Fibroblast of skin of back (primary cell): ENCODE measurements around the gene CHRNA4.

Experiments
- DNase-seq: peaks from one replicate; pipeline ENCODE4 v3.0.0-alpha.2; 2013

The CHRNA4 gene

DNA sequence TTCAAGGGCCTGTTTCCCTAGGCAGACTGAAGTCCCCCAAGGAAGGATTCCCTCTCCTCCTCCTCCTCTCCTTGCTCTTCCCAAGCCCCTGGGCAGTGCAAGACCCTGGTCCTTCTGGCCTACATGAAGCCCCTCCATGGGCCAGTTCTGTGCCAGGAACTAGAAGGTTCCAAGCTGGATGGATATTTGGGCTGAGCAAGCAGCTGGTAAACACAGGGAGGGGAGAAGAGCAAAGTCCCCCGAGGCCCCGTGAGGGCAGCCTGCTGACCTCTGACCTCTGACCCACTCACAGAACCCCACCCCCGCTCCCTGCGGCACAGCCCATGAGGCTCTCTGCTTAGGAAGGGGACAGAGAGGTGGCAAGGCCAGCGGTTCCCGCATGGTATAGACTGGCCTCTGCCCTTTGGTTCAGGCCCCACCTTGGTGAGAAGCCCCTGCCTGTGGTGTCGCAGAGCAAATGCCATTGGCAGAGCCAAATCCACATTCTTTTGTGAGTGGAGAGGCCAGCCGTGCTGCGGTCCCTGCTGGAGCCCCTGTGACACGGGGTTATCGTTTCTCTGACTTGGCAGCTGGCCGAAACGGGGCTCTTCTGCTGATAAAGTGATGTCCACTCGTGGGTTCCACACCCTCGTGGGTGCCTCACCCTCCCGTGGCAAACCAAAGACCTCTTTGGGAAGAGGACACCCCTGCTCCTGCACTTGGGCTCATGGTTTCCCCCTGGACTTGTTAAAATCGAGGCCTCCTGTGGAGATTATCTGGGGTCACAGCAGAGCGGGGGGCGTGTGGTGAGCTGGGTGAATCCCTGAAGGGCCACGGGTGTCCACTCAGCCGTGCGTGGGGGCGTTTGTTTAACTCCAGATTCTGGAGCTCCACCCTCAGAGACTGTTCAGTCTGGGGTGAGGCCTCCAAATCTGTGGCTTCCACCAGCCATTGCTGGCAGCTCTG is 2.1 kb upstream of the CHRNA4 start:
- no peak for DNase-seq

DNA sequence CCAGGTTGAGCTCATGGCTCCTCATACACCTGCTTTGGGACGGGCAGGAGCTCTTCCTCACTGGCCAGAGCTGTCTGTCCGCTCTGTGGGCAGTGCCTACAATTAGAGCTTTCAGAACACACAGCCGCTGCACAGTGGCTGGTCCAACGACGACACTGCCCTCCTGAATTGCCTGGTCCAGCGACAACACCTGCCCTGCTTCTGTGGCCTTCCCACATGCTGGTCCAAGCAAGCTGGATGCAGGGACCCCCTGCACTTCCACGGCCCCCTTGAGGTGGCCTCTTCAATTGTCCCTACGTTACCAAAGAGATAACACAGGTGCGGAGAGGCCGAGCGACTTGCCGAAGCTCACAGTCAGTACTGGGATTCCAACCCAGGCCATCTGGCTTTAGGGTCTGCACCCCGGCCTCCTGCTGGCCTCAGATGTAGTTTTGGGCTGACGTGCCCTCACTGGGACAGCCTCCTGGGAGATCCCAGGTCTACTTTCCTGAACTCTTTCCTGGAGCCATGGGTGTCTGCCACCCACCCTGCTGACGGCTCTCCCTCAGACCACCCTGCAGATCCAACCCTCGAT is 1.4 kb upstream of the CHRNA4 start:
- no peak for DNase-seq

DNA sequence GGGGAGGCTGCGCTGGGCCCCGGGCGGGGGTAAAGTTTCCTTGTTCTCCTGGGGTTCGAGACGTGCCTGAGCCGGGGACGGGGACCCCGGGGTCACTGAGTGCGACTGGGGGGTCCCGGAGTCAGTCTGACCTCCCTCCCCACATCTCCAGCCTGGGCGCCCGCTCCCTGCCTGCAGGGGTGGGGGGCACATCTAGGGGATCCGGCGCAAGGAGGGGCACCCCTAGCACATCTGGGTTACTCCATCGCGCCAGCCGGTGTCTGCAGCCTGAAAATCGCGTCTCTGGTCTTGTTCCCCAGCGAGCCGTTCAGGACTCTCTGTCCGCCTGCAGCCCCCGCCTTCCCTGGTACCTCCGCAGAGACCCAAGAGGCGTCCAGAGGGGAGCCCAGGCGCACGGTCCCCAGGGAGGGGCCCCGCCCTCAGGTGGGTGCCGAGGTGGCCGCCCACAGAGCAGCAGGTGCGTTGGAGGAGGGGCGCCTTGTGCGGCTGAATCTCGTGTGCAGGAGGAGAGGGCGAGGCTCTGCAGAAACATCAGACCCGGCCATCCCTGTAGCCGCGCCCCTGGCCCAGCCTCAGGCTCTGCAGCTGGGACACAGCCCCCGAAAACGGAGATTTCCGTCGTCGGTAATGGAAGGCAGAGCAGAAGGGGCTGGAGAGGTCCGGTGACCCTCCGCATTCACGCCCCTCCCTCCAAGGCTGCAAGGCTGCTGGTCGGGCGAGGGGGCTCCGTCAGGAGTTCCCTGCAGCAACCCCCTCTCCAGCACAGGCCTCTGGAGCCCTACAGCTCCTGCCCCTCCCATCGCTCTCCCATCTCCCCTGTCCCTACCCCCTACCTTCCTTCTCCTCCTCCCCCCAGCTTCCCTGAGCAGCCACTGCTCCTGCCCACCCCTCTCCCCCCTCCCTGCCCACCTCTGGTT is 628 bp upstream of the CHRNA4 start:
- no peak for DNase-seq

DNA sequence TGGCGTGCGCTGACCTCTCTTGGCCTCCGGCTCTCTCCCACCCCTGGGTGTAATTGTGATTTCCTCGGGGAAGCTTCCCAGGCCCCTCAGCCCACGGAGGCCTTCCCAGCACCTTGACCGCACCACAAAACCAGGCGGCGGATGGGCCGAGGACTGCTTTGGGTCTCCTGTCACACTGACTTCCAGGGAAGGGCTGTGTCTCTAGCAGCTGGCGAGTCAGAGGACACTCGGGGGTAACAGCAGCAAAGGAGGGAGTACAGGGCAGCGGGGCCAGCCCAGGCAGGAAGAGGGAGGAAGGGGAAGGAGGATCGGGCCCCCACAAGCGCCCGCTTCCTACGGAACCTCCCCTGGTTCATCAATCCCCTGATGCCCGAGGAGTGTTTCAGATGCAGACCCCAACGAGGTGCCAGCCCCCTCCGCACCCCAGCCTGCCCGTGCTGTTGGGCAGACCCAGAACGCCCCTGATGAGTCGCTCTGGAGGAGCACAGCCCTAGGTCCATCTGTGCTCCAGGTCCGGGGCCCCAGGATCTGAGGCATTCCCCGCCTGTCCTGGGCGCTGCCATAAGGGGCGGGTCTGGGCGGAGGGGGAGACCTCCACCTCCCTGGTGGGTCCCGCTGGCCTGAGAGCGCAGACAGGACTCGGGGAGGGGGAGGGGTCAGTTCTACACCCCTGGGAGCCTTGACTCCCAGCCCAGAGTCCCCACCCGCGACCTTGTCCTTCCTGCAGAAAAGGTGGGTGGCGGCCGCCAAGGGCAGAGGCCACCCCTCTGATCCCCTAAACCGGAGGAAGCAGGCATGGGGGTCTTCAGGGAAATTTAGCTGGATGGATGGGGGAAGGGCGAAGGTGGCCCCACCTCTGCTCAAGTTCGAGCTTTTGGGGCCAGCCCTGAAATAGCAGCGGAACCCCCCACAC is 956 bp downstream of the CHRNA4 start:
- DNase-seq: no peak

DNA sequence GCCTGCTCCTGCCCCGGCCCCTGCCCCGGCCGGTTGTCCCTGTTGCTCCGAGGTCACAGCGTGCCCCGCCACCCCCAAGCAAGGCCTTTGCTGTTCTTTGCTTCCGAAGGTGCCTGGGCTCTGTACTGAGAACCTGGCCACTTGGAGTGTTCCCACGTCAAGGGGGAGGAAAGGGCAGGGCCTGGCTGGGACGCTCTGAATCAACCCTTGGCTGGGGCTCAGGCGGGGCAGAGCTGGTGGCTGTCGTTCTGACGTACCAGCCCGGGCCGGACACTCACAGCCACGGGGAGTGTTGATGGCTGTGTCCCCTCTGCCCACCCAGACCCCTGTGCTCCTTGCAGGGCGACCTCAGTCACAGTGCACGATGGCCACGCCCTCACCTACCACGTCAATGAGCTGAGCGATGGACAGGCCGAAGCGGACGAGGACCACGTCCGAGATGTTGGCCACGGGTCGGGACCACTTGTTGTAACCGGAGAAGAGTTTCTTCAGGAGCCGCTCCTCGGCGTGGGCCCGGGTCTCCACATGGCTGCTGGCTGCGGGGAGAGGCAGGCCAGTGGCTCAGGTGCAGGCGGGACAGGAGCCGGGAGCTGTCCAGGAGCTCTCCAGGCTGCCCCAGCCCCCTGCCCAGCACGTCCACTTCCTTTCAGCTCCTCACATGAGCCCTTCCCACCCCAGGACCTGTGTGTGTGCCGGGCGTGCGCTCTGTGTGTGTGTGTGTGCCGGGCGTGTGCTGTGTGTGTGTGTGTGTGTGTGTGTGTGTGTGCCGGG is 1.8 kb downstream of the CHRNA4 start:
- DNase-seq: no peak

DNA sequence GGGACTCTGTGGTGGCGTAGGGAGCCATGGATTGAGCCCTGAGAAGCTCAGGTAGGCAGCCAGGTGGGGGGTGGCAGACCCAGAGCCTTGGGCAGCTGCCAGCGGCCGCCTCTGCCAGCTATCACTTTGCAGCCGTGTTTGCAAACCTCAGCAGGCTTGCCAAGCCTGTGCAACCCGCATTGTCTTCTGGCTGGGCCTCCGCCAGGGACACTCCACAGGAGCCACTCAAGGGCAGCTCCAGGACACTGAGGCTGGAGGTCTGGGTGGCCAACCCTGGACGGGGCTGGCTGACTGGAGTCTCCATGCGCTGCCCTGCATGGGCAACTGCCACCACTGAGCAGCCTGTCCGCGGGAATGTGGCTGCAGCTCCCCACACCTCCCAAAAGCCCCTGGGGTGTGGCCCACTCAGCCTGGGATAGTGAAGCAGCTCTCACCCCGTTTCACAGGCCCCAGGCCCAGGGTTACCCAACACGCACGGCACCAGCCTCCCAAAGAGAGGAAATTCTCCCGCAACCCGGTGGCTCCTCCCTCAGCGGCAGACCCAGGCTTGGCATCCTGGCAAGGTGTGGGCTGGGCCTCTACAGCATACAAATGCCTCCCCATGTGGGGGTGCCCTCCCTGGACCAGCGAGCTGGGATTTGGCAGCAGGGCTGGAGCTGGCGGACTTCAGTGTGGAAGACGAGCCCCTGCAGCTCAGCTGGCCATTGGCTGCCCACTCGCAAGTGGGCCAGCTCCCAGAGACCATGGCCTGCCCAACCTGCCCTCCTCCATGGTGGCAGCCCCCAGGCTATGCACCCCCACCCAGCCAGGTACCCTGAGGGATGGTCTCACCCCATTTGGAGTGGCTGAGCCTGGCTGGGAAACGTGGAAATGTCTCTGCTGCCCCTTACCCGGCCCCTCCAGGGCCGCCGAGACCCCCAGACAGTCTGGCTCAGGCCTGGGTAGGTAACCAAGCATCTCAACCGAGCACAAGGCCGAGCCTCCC is 2.9 kb downstream of the CHRNA4 start:
- DNase-seq: no peak

DNA sequence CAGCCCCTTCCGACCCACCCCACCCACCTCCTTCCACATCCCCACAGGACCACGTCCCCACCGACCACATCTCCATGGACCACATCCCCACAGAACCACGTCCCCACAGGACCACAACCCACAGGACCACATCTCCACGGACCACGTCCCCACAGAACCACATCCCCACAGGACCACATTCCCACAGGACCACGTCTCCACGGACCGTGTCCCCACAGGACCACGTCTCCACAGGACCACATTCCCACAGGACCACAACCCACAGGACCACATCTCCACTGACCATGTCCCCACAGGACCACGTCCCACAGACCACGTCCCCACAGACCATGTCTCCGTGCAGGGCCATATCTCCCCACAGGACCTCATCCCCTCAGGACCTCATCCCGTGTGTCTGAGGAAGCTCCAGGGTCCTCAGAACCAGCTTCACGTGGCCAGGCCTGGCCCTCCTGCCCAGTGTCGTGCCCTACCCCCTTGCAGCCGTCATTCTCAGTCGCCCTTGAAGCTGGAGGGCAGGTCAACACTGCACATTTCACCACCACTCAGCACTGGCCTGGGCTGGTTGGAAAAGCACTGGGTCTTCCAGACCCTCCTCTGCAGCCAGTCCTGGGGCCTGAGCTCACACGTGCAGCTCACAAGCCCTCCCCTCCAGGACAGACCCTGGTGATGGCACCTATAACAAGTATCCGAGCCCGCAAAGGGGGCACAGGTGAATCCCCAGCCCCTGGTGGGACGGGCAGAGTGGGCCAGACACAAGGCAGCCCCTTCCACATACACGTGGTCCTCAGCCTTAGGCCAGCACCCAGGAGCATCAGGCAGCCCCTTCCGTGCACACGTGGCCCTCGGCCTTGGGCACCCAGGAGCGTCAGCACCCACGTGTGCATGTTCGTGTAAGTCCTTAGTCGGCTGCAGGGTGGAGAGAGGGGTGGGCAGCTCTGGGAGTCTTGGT is 3.9 kb downstream of the CHRNA4 start:
- DNase-seq: no peak

DNA sequence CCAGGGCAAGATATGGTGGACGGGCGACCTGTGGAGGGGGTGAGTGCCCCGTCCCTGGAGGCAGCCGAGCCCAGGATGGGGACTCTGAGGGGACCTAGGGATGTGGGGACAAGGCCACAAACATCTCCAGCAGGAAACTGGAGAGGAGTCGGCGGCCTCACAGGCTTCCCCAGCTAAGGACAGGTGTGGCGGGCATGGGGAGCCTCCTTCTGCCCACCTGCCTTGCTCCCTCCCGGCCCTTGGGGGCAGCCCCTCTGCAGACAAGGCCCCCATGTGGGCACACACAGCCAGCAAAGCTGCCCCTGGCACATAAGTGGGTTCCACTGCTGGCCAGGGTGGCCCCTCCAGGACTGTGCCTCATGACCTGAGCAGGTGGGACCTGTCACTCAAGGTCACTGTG is 4.6 kb downstream of the CHRNA4 start:
- no peak for DNase-seq

DNA sequence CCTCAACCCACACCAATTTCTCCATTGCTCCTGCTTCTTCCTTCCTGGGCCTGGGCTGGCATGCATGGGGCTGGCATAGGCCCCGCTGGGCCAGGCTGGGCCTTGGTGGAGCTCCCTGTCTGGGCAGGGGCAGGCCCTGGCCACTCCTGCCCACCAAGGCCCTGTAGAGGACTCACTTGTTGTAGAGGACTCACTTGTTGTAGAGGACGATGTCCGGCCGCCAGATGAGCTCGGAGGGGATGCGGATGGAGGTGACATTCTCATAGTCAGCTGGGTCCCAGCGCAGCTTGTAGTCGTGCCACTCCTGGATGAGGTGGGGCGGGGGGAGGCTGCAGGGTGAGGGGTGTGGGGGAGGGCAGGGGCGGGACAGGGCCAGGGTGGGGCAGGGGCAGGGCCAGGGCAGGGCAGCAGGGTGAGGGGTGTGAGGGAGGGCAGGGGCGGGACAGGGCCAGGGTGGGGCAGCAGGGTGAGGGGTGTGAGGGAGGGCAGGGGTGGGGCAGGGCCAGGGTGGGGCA is 5.3 kb downstream of the CHRNA4 start:
- no peak for DNase-seq

DNA sequence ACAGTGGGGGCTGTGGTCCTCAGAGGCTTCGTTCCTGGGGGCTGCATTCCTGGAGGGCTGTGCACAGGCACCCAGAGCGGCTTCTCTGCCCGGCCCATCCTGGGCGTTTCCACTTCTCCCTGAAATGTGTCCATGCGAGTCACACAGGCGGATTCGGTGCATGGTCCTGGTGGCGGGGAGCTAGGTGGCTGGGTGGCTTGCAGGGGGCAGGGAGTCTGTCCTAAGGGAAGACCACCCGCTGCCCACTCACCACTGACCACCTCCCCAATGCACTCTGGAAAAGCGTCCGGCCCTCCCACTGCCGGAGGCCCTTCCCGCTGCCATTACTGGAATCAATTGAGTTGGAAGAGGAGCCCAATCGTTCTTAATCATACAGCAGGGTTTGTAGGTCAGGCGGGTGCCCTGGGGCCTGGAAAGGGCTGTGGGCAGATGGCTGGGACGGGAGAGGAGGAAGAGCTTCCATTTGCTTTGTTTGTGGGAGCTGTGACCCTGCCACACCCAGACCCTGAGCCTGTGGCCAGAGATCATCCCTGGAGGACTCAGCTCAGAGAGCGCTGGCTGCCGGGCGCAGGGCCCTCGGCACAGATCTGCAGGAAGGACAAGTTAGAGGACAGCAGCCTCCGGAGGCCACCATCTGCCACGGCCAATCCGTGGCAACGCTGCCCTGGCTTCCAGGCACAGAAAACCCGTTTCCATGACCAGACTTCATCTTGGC is 6.4 kb downstream of the CHRNA4 start:
- DNase-seq: no peak

DNA sequence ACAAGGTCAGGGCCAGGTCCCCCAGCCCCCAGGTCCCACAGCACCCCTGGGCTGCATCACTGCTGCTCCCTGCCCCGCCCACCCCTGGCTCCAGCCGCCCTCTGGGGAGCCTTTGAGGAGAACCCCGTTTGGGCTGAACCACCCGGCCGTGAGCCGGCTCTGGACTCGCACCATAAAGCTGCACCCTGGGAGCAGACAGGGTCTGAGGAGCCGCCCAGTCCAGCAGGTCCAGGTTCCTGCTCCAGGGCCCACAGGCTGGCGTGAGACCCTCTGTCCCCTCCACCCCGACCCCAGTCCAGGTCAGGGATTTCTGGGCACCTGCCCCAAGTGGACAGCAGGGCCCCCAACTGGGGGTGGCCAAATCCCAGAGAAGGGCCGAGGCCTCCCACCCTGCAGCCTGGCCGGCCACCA is 8.3 kb downstream of the CHRNA4 start:
- no peak for DNase-seq

DNA sequence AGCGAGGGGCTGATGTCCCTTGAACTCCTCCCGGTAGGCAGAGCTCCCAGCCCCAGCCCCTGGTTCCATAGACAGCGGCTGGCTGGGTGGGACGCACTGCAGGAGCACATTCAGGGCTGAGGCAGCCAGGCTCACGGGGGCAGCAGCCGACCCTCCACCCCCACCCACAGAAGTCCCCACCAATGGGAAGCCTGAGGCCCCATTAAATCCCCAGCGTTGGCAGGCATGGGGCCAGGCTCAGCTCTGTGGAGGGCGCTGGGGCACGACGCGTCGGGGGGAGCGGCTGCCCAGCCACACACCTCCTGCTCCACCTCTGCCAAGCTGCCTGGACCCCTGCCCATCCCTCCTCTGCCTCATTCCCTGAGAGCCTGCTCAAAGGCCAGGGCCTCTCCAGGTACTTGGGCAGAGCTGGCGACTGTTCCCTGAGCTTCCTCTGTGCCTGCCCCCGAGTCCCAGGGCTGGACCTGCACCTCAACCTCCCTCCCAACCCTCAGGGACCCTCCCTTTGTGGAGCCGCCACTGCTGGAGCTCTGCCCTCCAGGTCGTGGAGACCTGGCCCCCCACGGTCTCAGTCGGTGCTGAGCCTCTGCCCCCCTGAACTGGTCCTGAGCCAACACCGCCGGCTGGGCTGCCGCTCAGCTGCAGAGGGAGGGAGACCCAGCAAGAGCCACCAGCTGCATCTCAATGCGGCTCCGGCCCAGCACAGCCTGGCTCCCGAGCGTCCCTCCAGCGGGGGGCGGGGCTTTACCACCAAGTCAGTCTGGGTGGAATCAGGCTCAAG is 9.1 kb downstream of the CHRNA4 start:
- no peak for DNase-seq

DNA sequence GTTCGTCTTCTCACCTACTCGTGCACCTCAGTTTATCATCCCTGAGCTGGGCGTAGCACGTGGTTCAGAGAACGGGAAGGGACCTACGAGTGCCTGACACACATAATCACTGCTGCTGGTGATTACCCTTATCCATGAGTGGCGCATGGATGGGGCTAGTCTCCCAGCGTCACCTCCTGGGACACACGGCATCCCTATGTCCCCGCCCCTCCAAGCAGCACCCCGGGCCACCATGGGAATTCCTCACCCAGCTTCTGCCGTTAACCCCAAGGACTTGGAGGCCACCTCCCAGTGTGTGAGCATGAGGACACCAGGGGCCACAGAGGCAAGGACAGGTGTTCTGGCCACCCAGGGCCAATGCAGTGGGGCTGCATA is 9.8 kb downstream of the CHRNA4 start:
- DNase-seq: no peak

DNA sequence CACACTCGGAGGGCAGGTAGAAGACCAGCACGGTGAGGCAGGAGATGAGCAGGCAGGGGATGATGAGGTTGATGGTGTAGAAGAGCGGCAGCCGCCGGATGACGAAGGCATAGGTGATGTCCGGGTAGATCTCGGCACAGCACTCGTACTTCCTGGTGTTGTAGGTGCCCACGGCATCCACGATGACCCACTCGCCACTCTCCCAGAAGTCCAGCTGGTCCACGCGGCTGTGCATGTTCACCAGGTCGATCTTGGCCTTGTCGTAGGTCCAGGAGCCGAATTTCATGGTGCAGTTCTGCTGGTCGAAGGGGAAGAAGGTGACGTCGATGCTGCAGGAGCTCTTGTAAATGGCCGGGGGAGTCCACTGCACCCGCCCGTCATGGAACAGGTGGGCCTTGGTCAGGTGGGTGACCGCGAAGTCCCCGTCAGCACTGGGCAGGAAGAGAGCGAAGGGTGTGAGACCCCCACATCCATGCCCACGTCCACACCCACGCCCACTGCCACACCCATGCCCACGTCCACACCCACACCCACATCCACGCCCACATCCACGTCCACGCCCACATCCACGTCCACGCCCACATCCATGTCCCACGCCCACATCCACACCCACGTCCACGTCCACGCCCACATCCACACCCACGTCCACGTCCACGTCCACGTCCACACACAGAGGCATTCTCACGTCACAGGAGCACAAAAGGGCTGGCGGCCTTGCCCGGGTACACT is 10.4 kb downstream of the CHRNA4 start:
- DNase-seq: no peak

DNA sequence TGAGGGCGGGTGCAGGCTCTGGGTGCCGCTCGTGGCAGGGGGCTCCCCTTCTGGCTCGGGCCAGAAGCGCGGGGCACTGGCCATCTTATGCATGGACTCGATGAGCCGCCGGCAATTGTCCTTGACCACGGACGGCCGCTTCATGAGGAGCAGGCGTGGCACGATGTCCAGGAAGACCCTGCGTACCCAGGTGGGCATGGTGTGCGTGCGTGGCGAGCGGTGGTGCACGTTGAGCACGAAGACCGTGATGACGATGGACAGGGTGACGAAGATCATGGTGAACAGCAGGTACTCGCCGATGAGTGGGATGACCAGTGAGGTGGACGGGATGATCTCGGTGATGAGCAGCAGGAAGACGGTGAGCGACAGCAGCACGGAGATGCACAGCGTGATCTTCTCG is 11.0 kb downstream of the CHRNA4 start:
- DNase-seq: no peak

DNA sequence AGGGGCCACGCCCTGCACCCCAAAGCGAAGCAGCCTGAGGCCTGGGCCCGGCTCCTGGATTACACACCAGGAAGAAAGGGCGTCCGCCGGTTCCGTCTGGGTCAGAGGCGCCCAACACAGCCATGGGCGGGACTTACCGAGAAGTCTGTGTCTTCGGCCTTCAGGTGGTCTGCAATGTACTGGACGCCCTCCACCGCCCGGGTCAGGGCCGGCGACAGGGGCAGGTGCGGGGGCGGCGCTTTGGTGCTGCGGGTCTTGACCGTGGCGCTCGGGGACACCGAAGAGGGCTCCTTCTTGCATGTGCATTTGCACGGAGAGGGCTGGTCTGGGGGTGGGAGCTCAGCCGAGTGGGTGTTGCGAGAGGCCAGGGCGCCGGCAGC is 11.6 kb downstream of the CHRNA4 start:
- no peak for DNase-seq
